HEK293T (cell line): ENCODE data around the gene DNASE1L1.

Experiments used
- CTCF ChIA-PET: fragments of 350-600 bp; formaldehyde crosslinking; extraction: SDS; loops from one replicate; lab custom pipeline; 2021; ENCODE audit warnings: antibody characterized with exemption, inconsistent platforms; lab: Yijun Ruan, JAX
- POLR2A ChIA-PET: fragments of 350-600 bp; formaldehyde crosslinking; extraction: SDS; loops from one replicate; lab custom pipeline; 2020; ENCODE audit warnings: antibody characterized with exemption, inconsistent platforms; lab: Yijun Ruan, JAX
- DNase-seq: peaks from one replicate; pipeline ENCODE4 v3.0.0; 2012; ENCODE audit warnings: mixed read lengths; ENCODE audit errors: extremely low spot score
- ARNT ChIP-seq: fragments of 450-650 bp; IDR thresholded peaks from 2 replicates; pipeline ENCODE4 v1.6.1; 2017; ENCODE audit warnings: mild to moderate bottlenecking
- BHLHE40 ChIP-seq: fragments of 450-650 bp; IDR thresholded peaks from 2 replicates; pipeline ENCODE4 v1.6.1; 2016; ENCODE audit warnings: mild to moderate bottlenecking, moderate library complexity, borderline replicate concordance
- CTBP1 ChIP-seq: fragments of 450-650 bp; IDR thresholded peaks from 2 replicates; pipeline ENCODE4 v1.6.1; 2016; ENCODE audit warnings: borderline replicate concordance
- ELF4 ChIP-seq: fragments of 450-650 bp; IDR thresholded peaks from 2 replicates; pipeline ENCODE4 v1.6.1; 2017; ENCODE audit warnings: antibody characterized with exemption
- FOXA1 ChIP-seq: fragments of 450-650 bp; IDR thresholded peaks from 2 replicates; pipeline ENCODE4 v1.6.1; 2016; ENCODE audit warnings: mild to moderate bottlenecking
- FOXK2 ChIP-seq: fragments of 450-650 bp; IDR thresholded peaks from 2 replicates; pipeline ENCODE4 v1.6.1; 2016; ENCODE audit warnings: mild to moderate bottlenecking
- FOXM1 ChIP-seq: fragments of 450-650 bp; IDR thresholded peaks from 2 replicates; pipeline ENCODE4 v1.6.1; 2017; ENCODE audit warnings: mild to moderate bottlenecking, borderline replicate concordance
- HDGF ChIP-seq: fragments of 450-650 bp; IDR thresholded peaks from 2 replicates; pipeline ENCODE4 v1.6.1; 2017; ENCODE audit warnings: antibody characterized with exemption, borderline replicate concordance
- L3MBTL2 ChIP-seq: fragments of 450-650 bp; conservative IDR thresholded peaks from 2 replicates; pipeline ENCODE4 v1.6.1; 2016; ENCODE audit warnings: mild to moderate bottlenecking
- LEF1 ChIP-seq: fragments of 450-650 bp; IDR thresholded peaks from 2 replicates; pipeline ENCODE4 v1.6.1; 2017; ENCODE audit warnings: mild to moderate bottlenecking, borderline replicate concordance
- NFRKB ChIP-seq: fragments of 450-650 bp; IDR thresholded peaks from 2 replicates; pipeline ENCODE4 v1.6.1; 2016; ENCODE audit warnings: mild to moderate bottlenecking, moderate library complexity
- SP1 ChIP-seq: fragments of 450-650 bp; IDR thresholded peaks from 2 replicates; pipeline ENCODE4 v1.6.1; 2017
- SUZ12 ChIP-seq: fragments of 450-650 bp; IDR thresholded peaks from 2 replicates; pipeline ENCODE4 v1.6.1; 2016; ENCODE audit warnings: mild to moderate bottlenecking
- TARDBP ChIP-seq: fragments of 450-650 bp; IDR thresholded peaks from 2 replicates; pipeline ENCODE4 v1.6.1; 2016
- ZNF384 ChIP-seq: fragments of 450-650 bp; IDR thresholded peaks from 2 replicates; pipeline ENCODE4 v1.6.1; 2016
- TF ChIP-seq, protein P1 (sequence below): fragments of 450-650 bp; IDR thresholded peaks from 2 replicates; pipeline ENCODE4 v1.6.1; 2016

Gene DNASE1L1

DNA sequence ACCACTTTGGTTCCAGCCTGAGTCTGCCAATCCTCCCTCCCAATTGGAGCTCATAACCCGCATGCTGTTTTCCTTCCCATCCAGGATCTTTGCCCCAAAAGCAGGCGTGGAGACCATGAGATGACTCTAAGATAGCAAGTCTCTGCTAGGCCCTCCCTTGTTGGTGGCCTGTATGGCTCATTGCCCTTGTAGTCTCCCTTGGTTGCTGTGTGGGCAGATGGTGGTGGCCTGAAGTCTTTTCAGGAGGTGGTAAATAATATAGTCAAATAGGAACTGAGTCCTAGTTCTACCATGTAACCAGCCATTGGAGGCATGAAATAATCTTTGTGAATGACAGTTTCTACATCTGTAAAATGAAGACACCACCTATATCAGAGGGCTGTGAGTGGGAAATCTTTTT, 20.7 kb upstream of the DNASE1L1 start:
- POLR2A ChIA-PET: interaction anchor here (0.5 to 2.4 kb wide), 4 partner anchors 18 to 61 kb away, joined by 4 to 14 read pairs (median 9); partner anchors contain the start of genes RPL10, SLC10A3 and TAFAZZIN
- CTCF ChIA-PET: interaction anchor here (1.0 to 1.5 kb wide), 2 partner anchors 30 to 97 kb away, joined by 3 to 4 read pairs; no protein-coding TSS in a partner anchor
- TF ChIP-seq CTBP1 (no peak), TARDBP (no peak), NFRKB (no peak), FOXM1 (no peak)
- no peak for DNase-seq

GRCh38 chrX:154428176-154429171, 19.4 kb upstream of the DNASE1L1 start, which contains the start of gene ATP6AP1:
ATP6AP1 (plus strand) TSS chrX:154428677; CDS start chrX:154428693, 16 bp downstream.
- peak; percentile 95 for DNase-seq
- POLR2A ChIA-PET: interaction anchor here (0.6 to 2.4 kb wide), 10 partner anchors 10 to 99 kb away, joined by 3 to 14 read pairs (median 4); partner anchors contain the start of genes FAM50A, RPL10, SLC10A3 and TAFAZZIN
- CTCF ChIA-PET: interaction anchor here (0.6 to 1.7 kb wide), 3 partner anchors 24 to 99 kb away, joined by 3 to 5 read pairs (median 4); no protein-coding TSS in a partner anchor
- TF ChIP-seq BHLHE40: no peak
- TF ChIP-seq ARNT: no peak
- TF ChIP-seq L3MBTL2: peak; percentile 85
- no peak for TF ChIP-seq CTBP1
- TF ChIP-seq HDGF: no peak
- TF ChIP-seq ELF4: no peak
- TF ChIP-seq FOXK2: no peak
- TF ChIP-seq, protein P1, sequence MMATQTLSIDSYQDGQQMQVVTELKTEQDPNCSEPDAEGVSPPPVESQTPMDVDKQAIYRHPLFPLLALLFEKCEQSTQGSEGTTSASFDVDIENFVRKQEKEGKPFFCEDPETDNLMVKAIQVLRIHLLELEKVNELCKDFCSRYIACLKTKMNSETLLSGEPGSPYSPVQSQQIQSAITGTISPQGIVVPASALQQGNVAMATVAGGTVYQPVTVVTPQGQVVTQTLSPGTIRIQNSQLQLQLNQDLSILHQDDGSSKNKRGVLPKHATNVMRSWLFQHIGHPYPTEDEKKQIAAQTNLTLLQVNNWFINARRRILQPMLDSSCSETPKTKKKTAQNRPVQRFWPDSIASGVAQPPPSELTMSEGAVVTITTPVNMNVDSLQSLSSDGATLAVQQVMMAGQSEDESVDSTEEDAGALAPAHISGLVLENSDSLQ: peak; percentile 100
- no peak for TF ChIP-seq SUZ12
- TF ChIP-seq LEF1: no peak
- TF ChIP-seq NFRKB: no peak
- TF ChIP-seq ZNF384: no peak; the same call in 1 of the 2 replicates

DNA sequence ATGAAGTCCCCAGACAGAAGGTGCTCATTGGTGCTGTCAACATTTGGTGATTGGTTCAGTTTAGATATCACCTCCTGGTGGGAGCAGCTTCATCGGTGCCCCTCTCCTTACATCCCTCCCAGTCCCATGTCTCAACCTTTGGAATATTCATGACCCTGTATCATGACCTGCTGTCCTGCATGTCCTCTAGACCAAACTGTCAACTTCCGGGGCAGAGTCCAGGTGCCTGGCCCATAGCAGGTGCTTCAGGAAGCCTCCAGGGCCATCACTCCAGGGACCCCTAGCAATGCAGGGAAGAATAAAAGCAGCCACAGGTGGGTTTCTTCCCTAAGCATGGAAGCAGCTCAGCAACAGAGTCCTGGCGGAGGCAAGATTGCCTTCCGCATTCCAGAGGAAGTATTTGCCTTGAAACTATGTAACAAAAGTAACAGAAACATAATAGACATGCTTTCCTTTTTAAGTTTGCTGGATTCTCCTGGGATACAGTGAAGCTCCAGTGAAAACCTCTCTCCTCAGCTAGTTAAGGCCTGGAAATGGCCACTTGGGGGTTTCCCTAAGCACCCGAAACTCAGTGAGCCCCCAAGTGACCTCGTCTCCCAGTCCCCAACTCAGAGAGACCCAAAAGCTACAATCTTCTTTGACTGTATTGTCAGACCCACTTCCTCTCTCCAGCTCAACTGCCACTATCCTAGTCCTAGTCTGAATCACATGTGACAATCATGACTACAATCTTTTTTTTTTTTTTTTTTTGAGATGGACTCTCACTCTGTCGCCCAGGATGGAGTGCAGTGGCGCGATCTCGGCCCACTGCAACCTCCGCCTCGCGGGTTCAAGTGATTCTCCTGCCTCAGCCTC, 18.1 kb upstream of the DNASE1L1 start:
- DNase-seq: no peak
- CTCF ChIA-PET: interaction anchor here (0.5 to 1.7 kb wide), 3 partner anchors 11 to 54 kb away, joined by 3 to 4 read pairs (median 3); partner anchors contain the start of gene DNASE1L1
- POLR2A ChIA-PET: interaction anchor here (1.1 to 1.4 kb wide), 3 partner anchors 14 to 17 kb away, joined by 5 to 6 read pairs (median 5); partner anchors contain the start of gene FAM50A
- no peak for TF ChIP-seq LEF1
- peak; percentile 11; the same call in 1 of the 2 replicates for TF ChIP-seq ZNF384

DNA sequence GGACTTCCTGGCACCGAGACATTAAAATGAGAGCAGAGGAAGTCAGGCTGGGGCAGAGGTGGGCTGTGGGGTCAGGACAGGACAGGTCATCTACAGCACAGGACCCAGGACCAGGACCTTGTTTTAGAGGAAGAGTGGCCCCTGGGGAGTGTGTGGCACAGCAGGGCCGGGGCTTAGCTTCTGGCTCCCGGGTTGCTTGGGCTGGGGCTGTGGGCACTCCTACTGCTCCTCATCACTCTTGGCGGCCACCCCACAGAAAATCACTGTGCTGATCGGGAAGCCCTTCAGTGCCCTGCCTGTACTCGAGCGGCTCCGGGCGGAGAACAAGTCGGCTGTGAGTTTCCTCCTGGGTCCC, 11.3 kb upstream of the DNASE1L1 start:
- no peak for DNase-seq
- POLR2A ChIA-PET: interaction anchor here (0.8 to 2.1 kb wide), 4 partner anchors 8 to 68 kb away, joined by 3 to 13 read pairs (median 4); partner anchors contain the start of gene RPL10
- CTCF ChIA-PET: no interaction called here
- TF ChIP-seq NFRKB: no peak
- no peak for TF ChIP-seq SP1
- no peak for TF ChIP-seq ARNT
- no peak for TF ChIP-seq TARDBP
- TF ChIP-seq CTBP1: no peak
- no peak for TF ChIP-seq FOXA1
- TF ChIP-seq L3MBTL2: no peak
- no peak for TF ChIP-seq ELF4
- TF ChIP-seq, protein P1: no peak
- no peak for TF ChIP-seq ZNF384

DNA sequence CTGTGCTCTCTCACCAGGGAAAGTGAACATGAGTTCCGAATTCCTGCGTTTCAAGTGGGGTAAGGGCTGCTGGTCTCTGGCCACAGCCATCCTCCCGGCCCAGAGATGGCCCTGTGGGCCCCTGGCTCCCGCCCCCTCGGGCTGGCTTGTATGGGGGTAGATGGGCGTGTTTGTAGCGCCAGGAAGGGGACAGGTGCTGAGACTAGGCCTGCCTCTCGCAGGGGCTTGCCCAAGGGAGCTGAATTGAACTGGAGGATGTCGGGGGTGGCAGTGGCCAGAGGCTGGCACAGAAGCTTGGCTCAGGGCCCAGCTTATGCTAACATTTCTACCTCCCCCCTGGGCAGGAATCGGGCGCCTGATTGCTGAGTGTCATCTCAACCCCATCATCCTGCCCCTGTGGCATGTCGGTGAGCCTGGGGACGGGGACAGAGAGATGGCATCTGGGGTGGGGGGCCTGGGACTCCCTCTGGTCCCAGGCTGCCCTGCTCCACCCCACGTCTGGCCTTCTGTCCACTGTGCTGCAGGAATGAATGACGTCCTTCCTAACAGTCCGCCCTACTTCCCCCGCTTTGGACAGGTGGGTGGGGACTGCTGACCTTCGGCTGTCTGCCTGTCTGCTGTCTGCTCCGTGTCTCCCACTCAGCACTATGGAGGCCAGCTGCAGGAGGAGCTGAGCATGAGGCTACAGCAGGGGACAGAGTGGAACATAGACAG, 10.8 kb upstream of the DNASE1L1 start:
- TF ChIP-seq NFRKB (no peak), L3MBTL2 (no peak), TARDBP (no peak), BHLHE40 (no peak), SP1 (no peak), HDGF (no peak), FOXA1 (no peak), ARNT (no peak), SUZ12 (no peak), FOXM1 (no peak), LEF1 (no peak), ELF4 (no peak), ZNF384 (no peak)
- TF ChIP-seq, protein P1: no peak
- no peak for DNase-seq
- ChIA-PET CTCF (no interaction called here), POLR2A (interaction anchor here (1.5 to 2.1 kb wide), 2 partner anchors 8 to 22 kb away, joined by 4 to 13 read pairs; partner anchors contain the start of gene RPL10)
